ENCODE data around the gene CHTF18. TPM values are rescaled to one million over a fixed set of nuclear protein-coding genes. Genes with fewer than 3 reads are reported as not detected.
A peak's percentile ranks its signal among the peaks of the same experiment; 100 is the strongest.

The CHTF18 gene
- total and polyA plus RNA-seq, 2 experiments from 2014 or later, result 61.3 to 129 TPM

- TF ChIP-seq ZNF462 (CRISPR knock-in tag; IDR thresholded peaks at IDR 0.05) (no peak), ZNF331 (CRISPR knock-in tag; IDR thresholded peaks at IDR 0.05; ENCODE audit: low read depth) (no peak)
Measured at GRCh38 chr16:807347-808084, 19.1 kb downstream of the CHTF18 start (continued).

- peaks cover 5% of the 10 kb centered on the region; the same call in 2 of the 3 replicates for H3K9me3 Mint-ChIP-seq
- DNase-seq (ENCODE audit: low spot score), result no peak
- Histone ChIP-seq H3K36me3 (ENCODE audit: insufficient read depth) (no peaks in the 10 kb centered on the region), H3K27ac (ENCODE audit: low read depth) (no peak overlapping the region), H4K20me1 (replicated peaks; ENCODE audit: insufficient read depth) (peaks cover 3% of the 10 kb centered on the region; the same call in 1 of the 2 replicates), H3K79me2 (replicated peaks; ENCODE audit: insufficient read depth) (peaks cover 4% of the 10 kb centered on the region; the same call in 1 of the 2 replicates), H3K9me2 (ENCODE audit: insufficient read depth) (no peaks in the 10 kb centered on the region), H3K4me2 (peak overlapping the region; percentile 93), H3F3A (replicated peaks; ENCODE audit: low read depth) (peaks cover 8% of the 10 kb centered on the region), H3K27me3 (ENCODE audit: insufficient read depth) (peaks cover 19% of the 10 kb centered on the region), H2AFZ (peak overlapping the region; percentile 99), H3K4me1 (ENCODE audit: insufficient read depth) (no peaks in the 10 kb centered on the region), H3K4me3 (peak overlapping the region; percentile 90)
- no peak for ATAC-seq
- peaks cover 12% of the 10 kb centered on the region for H3K4me1 Mint-ChIP-seq
- peak overlapping the region; percentile 86 for H3K27ac Mint-ChIP-seq
- peaks cover 30% of the 10 kb centered on the region for H3K27me3 Mint-ChIP-seq (ENCODE audit: insufficient read depth, low read depth, poor library complexity)
- H3K4me3 Mint-ChIP-seq, result peak overlapping the region; percentile 98
- H3K36me3 Mint-ChIP-seq (ENCODE audit: low read depth), result 0 out of 3 replicates have a peak, but pooled peaks cover 3% of the 10 kb centered on the region
- no peak for TF ChIP-seq ZNF114 (CRISPR knock-in tag; IDR thresholded peaks at IDR 0.05)
- TF ChIP-seq, protein P1, sequence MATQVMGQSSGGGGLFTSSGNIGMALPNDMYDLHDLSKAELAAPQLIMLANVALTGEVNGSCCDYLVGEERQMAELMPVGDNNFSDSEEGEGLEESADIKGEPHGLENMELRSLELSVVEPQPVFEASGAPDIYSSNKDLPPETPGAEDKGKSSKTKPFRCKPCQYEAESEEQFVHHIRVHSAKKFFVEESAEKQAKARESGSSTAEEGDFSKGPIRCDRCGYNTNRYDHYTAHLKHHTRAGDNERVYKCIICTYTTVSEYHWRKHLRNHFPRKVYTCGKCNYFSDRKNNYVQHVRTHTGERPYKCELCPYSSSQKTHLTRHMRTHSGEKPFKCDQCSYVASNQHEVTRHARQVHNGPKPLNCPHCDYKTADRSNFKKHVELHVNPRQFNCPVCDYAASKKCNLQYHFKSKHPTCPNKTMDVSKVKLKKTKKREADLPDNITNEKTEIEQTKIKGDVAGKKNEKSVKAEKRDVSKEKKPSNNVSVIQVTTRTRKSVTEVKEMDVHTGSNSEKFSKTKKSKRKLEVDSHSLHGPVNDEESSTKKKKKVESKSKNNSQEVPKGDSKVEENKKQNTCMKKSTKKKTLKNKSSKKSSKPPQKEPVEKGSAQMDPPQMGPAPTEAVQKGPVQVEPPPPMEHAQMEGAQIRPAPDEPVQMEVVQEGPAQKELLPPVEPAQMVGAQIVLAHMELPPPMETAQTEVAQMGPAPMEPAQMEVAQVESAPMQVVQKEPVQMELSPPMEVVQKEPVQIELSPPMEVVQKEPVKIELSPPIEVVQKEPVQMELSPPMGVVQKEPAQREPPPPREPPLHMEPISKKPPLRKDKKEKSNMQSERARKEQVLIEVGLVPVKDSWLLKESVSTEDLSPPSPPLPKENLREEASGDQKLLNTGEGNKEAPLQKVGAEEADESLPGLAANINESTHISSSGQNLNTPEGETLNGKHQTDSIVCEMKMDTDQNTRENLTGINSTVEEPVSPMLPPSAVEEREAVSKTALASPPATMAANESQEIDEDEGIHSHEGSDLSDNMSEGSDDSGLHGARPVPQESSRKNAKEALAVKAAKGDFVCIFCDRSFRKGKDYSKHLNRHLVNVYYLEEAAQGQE (IDR thresholded peaks at IDR 0.05; ENCODE audit: unreplicated experiment), result no peak
- no peak for TF ChIP-seq ETS1 (IDR thresholded peaks at IDR 0.05)
- TF ChIP-seq CREB1 (CRISPR knock-in tag; IDR thresholded peaks at IDR 0.05; ENCODE audit: low read depth), result no peak
- no peak for TF ChIP-seq JUNB (IDR thresholded peaks at IDR 0.05; ENCODE audit: unreplicated experiment)
- no peak for TF ChIP-seq POLR2AphosphoS5 (IDR thresholded peaks at IDR 0.05; ENCODE audit: low read depth)
- TF ChIP-seq, protein P2, sequence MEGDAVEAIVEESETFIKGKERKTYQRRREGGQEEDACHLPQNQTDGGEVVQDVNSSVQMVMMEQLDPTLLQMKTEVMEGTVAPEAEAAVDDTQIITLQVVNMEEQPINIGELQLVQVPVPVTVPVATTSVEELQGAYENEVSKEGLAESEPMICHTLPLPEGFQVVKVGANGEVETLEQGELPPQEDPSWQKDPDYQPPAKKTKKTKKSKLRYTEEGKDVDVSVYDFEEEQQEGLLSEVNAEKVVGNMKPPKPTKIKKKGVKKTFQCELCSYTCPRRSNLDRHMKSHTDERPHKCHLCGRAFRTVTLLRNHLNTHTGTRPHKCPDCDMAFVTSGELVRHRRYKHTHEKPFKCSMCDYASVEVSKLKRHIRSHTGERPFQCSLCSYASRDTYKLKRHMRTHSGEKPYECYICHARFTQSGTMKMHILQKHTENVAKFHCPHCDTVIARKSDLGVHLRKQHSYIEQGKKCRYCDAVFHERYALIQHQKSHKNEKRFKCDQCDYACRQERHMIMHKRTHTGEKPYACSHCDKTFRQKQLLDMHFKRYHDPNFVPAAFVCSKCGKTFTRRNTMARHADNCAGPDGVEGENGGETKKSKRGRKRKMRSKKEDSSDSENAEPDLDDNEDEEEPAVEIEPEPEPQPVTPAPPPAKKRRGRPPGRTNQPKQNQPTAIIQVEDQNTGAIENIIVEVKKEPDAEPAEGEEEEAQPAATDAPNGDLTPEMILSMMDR (conservative IDR thresholded peaks at IDR 0.05; ENCODE audit: low read depth in 2 of 2), result no peak
- no peak for TF ChIP-seq STAT1 (IDR thresholded peaks at IDR 0.05; ENCODE audit: unreplicated experiment)
Measured at GRCh38 chr16:808085-808386, 19.6 kb downstream of the CHTF18 start.
